Chondrocyte (in vitro differentiated cells): ENCODE data around the gene TGM1. TPM values are rescaled to one million over a fixed set of nuclear protein-coding genes. Genes with fewer than 3 reads are reported as not detected.
A peak's percentile ranks its signal among the peaks of the same experiment; 100 is the strongest.

Experiments
- DNase-seq: peaks from one replicate; pipeline ENCODE4 v3.0.0; 2021; ENCODE audit warnings: mixed read lengths, low spot score
- H3K27ac Mint-ChIP-seq: one replicate; pipeline ENCODE4 v1.8.0; 2021; ENCODE audit warnings: mild to moderate bottlenecking, moderate library complexity, mixed read lengths; ENCODE audit not compliant: unreplicated experiment
- H3K27me3 Mint-ChIP-seq: 2 replicates; pipeline ENCODE4 v1.8.0; 2021; ENCODE audit warnings: low read depth, mixed read lengths
- H3K36me3 Mint-ChIP-seq: 2 replicates; pipeline ENCODE4 v1.8.0; 2021; ENCODE audit warnings: low read depth, mixed read lengths
- H3K4me1 Mint-ChIP-seq: 2 replicates; pipeline ENCODE4 v1.8.0; 2021; ENCODE audit warnings: low read depth, mild to moderate bottlenecking, mixed read lengths
- H3K4me3 Mint-ChIP-seq: one replicate; pipeline ENCODE4 v1.8.0; 2021; ENCODE audit warnings: mild to moderate bottlenecking, moderate library complexity, mixed read lengths; ENCODE audit not compliant: unreplicated experiment
- H3K9me3 Mint-ChIP-seq: 2 replicates; pipeline ENCODE4 v1.8.0; 2021; ENCODE audit warnings: low read depth, mixed read lengths
- CTCF ChIP-seq: fragments of 200-600 bp; sonication (generic); IDR thresholded peaks from 2 replicates; pipeline ENCODE4 v1.5.0; 2021; ENCODE audit warnings: antibody characterized with exemption, mild to moderate bottlenecking, moderate library complexity
- total RNA-seq: library from RNA; stranded (reverse); gene quantifications from 3 replicates; pipeline ENCODE4 v1.2.1, GENCODE V29; 2021

Gene TGM1
- total RNA-seq, 1 donor from 2014 or later, result 3.3 TPM

GRCh38 chr14:24300326-24300980, 37.5 kb upstream of the TGM1 start:
- no peaks in the 10 kb centered on the region for H3K27me3 Mint-ChIP-seq
- peak overlapping the region; percentile 79 for H3K27ac Mint-ChIP-seq
- peaks cover 39% of the 10 kb centered on the region for H3K4me1 Mint-ChIP-seq
- peak overlapping the region; percentile 91 for H3K4me3 Mint-ChIP-seq
- TF ChIP-seq CTCF, result no peak
- H3K9me3 Mint-ChIP-seq, result no peaks in the 10 kb centered on the region
- H3K36me3 Mint-ChIP-seq, result peaks cover 28% of the 10 kb centered on the region
- DNase-seq, result no peak

- Mint-ChIP-seq H3K4me1 (peaks cover 39% of the 10 kb centered on the region), H3K27me3 (no peaks in the 10 kb centered on the region), H3K27ac (peak within 1 kb of the TSS; percentile 96), H3K4me3 (peak within 1 kb of the TSS; percentile 91), H3K9me3 (no peaks in the 10 kb centered on the region), H3K36me3 (peaks cover 20% of the 10 kb centered on the region)
- DNase-seq, result no peak
- no peak for TF ChIP-seq CTCF
These were observed 36.5 kb upstream of the TGM1 start, which contains the start of the genes DHRS1 and NOP9 for GRCh38 chr14:24299255-24300191. TSS of gene DHRS1 (minus strand) at chr14:24299780. CDS start at chr14:24299106, 674 bp downstream. TSS of gene NOP9 (plus strand) at chr14:24299850. CDS start at chr14:24299955, 105 bp downstream.

GRCh38 chr14:24298892-24299254, 35.9 kb upstream of the TGM1 start:
- Mint-ChIP-seq H3K4me3 (peak overlapping the region; percentile 91), H3K27ac (peak overlapping the region; percentile 96), H3K36me3 (peaks cover 14% of the 10 kb centered on the region), H3K9me3 (no peaks in the 10 kb centered on the region), H3K27me3 (no peaks in the 10 kb centered on the region), H3K4me1 (peaks cover 39% of the 10 kb centered on the region)
- DNase-seq, result no peak
- TF ChIP-seq CTCF, result no peak

GRCh38 chr14:24297190-24297964, 34.4 kb upstream of the TGM1 start:
- Mint-ChIP-seq H3K27me3 (no peaks in the 10 kb centered on the region), H3K27ac (peak overlapping the region; percentile 68), H3K36me3 (peaks cover 10% of the 10 kb centered on the region), H3K4me3 (no peak overlapping the region), H3K4me1 (peaks cover 39% of the 10 kb centered on the region), H3K9me3 (no peaks in the 10 kb centered on the region)
- peak; percentile 68 for TF ChIP-seq CTCF
- DNase-seq, result no peak
